CD8-positive, alpha-beta memory T cell (primary cell): ENCODE results near the gene ME2. TPM values are rescaled to one million over a fixed set of nuclear protein-coding genes. Genes with fewer than 3 reads are reported as not detected.

Experiments
- polyA plus RNA-seq: library from polyadenylated mRNA; unstranded; fragments of 300-500 nt; fragmentation: Illumina TruSeq; gene quantifications from one replicate; pipeline ENCODE4 v1.2.3, GENCODE V29; 2021
- total RNA-seq, 2 experiments: library from RNA; stranded (reverse); gene quantifications; one replicate each; pipeline ENCODE4 v1.2.3, GENCODE V29; 2021

Gene ME2
- total and polyA plus RNA-seq, 3 experiments from 2014 or later: 53.9 to 120 (median 114) TPM

Other genes starting within 250 kb of the ME2 start
- gene MRO, start 59.1 kb upstream of the ME2 start, total RNA-seq: under 1 TPM in 1 of 2 experiments, not detected in 1; 0.18 TPM
- gene MRO, start 59.1 kb upstream of the ME2 start, polyA plus RNA-seq: not detected
- gene ELAC1, start 88.9 kb downstream of the ME2 start, total RNA-seq: 10 to 100 TPM; 10.3 to 10.5 TPM
- gene ELAC1, start 88.9 kb downstream of the ME2 start, polyA plus RNA-seq: 15.0 TPM
- gene SMAD4, start 151.1 kb downstream of the ME2 start, total RNA-seq: 10 to 100 TPM; 81.9 to 84.3 TPM
- gene SMAD4, start 151.1 kb downstream of the ME2 start, polyA plus RNA-seq: 62.4 TPM